GM12864 (cell line): ENCODE results near the gene GPR135.

Source experiments
- DNase-seq: peaks from one replicate; pipeline ENCODE4 v3.0.0-alpha.2; 2011; ENCODE audit warnings: low read depth
- H3K4me3 ChIP-seq: 2 replicates; pipeline ENCODE4 v1.5.1; 2011; ENCODE audit warnings: mild to moderate bottlenecking, low read depth, low read length, control low read depth
- TF ChIP-seq, protein P1 (sequence below): IDR thresholded peaks from 2 replicates; pipeline ENCODE4 v1.5.1; 2011; ENCODE audit warnings: low read depth, mild to moderate bottlenecking, moderate library complexity, low read length, control low read depth, inconsistent platforms; ENCODE audit errors: missing control alignments

GPR135 gene

DNA sequence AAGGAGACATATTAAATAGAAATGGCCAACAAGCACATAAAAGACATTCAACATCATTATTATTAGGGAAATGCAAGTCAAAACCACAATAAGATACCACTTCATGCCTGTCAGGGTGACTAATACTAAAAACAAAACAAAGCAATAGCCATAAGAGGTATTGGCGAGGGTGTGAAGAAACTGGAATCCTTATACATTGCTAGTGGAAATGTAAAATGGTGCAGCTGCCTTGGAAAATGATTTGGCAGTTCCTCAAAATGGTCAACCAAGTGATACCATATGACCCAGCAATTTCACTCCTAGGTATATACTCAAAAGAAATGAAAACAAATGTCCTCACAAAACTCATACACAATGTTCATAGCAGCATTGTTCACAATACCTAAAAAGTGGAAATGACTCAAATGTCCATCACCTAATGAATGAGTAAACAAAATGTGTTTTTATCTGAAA is 27.0 kb downstream of the GPR135 start:
- TF ChIP-seq, protein P1, sequence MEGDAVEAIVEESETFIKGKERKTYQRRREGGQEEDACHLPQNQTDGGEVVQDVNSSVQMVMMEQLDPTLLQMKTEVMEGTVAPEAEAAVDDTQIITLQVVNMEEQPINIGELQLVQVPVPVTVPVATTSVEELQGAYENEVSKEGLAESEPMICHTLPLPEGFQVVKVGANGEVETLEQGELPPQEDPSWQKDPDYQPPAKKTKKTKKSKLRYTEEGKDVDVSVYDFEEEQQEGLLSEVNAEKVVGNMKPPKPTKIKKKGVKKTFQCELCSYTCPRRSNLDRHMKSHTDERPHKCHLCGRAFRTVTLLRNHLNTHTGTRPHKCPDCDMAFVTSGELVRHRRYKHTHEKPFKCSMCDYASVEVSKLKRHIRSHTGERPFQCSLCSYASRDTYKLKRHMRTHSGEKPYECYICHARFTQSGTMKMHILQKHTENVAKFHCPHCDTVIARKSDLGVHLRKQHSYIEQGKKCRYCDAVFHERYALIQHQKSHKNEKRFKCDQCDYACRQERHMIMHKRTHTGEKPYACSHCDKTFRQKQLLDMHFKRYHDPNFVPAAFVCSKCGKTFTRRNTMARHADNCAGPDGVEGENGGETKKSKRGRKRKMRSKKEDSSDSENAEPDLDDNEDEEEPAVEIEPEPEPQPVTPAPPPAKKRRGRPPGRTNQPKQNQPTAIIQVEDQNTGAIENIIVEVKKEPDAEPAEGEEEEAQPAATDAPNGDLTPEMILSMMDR = no peak
- no peak overlapping the region for H3K4me3 ChIP-seq
- DNase-seq = no peak

DNA sequence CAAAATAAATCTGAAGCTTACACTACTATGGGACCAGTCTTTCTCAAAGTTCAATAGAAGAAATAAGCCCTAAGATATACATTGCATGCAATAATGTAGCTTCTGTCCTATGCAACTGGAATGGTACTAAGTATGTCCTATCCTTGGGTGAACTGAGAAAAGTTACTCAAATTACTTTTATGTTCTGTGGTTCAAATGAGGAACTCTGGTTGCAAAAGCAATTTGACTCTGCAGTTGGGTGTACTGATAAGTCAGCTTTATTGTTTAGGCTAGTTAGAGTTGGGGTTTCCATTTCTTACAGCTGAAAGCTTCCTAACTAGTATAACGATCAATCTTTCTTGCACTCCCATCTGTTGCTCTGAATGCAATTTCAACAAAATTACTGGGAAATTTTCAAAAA is 29.2 kb downstream of the GPR135 start:
- H3K4me3 ChIP-seq = no peak overlapping the region
- TF ChIP-seq, protein P1 = no peak
- DNase-seq = no peak

DNA sequence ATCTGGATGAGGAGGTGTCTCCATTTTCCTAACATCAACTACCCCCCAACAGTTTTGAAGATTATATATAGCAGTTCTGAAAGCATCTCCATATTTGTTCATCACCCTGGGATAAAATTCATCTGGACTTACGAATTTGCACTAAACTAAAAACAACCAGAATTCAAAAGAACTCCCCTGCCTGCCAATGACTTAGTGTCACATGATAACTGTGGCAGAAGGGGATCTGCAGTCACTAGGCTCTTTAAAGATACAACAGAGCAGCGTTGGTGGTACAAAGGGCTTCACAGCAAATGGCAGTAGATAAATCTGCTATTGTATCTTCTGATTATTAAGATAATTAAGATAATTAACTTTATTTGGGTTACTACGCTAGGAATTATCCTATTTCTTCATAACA is 30.1 kb downstream of the GPR135 start:
- no peak for DNase-seq
- H3K4me3 ChIP-seq = no peak overlapping the region
- TF ChIP-seq, protein P1 = no peak

DNA sequence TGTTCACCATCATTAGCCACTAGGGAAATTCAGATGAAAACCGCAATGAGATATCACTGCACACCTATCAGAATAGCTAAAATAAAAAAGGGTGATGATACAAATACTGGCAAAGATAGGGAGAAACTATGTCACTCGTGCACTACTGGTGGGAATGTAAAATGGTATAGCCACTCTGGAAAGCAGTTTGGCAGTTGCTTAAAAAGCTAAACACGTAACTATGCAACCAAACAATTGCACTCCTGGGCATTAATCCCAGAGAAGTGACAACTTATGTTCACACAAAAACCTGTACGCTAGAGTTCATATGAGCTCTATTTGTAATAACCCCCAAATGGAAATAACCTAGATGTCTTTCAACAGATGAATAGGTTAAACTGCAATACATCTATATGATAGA is 35.4 kb downstream of the GPR135 start:
- no peak overlapping the region for H3K4me3 ChIP-seq
- TF ChIP-seq, protein P1 = no peak
- DNase-seq = no peak

DNA sequence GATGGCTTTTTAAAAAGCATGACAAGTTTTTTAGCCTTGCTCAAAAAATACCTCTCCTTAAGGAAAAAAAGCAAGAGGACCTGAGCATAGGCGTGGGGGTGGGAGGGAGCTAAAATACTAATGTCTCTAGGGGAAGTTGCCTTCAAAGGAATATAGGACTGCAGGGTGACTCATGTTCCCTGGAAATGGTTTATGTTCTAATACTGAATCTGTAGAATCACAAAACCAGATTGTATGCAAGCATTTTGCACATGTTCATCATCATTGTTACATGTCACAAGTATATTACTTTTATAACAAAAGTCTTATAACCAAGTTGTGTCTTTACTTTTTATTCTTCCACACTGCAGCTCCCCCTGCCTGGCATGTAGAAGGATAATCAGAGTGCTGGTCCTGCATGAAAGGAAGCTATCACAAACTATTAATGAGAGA is 36.6 kb downstream of the GPR135 start:
- H3K4me3 ChIP-seq = no peak overlapping the region
- DNase-seq = no peak
- TF ChIP-seq, protein P1 = no peak

DNA sequence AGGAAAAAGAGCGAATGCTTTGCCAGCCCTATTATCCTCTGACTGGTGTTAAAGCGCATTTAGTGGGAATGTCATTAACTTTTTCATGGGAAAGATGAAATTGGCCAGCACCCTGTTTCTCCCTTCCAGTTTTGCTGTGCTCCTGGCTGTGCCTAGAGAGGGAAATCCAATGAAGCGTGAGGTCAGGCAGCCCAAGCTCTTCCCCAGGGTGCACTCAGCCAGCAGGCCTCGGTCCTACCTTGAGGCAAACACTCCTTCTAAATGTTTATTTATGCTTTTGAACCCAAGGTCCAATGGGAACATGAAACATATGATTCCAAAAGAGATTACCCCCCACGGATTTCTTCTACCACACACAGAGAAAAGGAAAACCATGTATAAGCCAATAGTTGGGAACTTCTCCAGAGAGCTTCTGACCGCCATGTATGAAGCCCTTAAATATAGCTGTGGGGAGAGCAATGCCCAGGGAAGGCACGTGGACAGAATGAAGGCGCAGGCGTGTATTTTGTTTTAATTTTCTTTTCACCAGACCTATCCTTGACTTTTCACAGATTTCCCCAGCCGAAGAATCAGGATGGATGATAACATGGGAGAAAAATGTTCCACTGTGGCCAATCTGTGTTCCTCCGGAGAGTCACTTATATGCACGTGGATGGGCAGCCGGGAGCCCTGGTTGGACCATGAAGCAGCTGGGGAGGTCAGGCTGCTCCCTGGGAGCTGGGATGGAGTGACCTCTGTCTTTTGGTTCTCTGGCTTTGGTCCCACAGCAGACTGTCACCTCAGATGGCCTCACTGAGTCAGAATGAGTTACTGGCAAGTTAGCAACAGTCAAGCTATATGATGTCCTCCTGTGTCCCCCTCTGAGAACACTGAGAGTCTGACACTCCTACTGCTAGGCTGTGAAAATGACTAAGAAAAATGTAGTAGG is 37.3 kb downstream of the GPR135 start:
- no peak overlapping the region for H3K4me3 ChIP-seq
- DNase-seq = no peak
- TF ChIP-seq, protein P1 = no peak
